GM12874 (cell line): ENCODE data around the gene OASL.

Experiments used
- CTCF ChIP-seq: IDR thresholded peaks from 2 replicates; pipeline ENCODE4 v1.5.1; 2011; ENCODE audit warnings: low read depth, mild to moderate bottlenecking, control low read depth, low read length, moderate library complexity; ENCODE audit not compliant: insufficient read depth

The OASL gene

GRCh38 chr12:121061831-121062230, 22.8 kb upstream of the OASL start:
- no peak for TF ChIP-seq CTCF

- peak; percentile 57 for TF ChIP-seq CTCF
Observed at GRCh38 chr12:121060149-121061001, 21.3 kb upstream of the OASL start.

- no peak for TF ChIP-seq CTCF
Observed at GRCh38 chr12:121059031-121059898, 20.2 kb upstream of the OASL start.

- TF ChIP-seq CTCF = no peak
Observed at GRCh38 chr12:121057794-121058193, 18.7 kb upstream of the OASL start.

- TF ChIP-seq CTCF = no peak
Observed at GRCh38 chr12:121053706-121054105, 14.7 kb upstream of the OASL start.

DNA sequence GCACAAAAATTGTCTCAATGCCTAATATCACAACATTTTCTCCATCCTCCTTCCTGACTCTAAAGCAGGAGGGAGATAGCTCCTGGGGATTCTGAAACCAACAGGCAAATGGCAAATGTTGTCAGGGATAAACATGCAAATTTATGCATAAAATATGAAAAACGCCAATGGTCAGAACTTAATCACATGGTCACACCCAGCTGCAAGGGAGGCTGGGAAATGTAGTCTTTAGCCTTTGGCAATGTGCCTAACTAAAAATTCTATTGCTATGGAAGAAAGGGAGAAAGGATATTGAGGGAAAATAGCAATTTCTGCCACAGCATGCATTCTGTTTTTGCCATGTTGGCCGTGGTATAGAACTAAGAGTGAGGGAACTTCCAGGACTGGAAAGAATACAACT, 11.7 kb upstream of the OASL start:
- TF ChIP-seq CTCF = no peak

DNA sequence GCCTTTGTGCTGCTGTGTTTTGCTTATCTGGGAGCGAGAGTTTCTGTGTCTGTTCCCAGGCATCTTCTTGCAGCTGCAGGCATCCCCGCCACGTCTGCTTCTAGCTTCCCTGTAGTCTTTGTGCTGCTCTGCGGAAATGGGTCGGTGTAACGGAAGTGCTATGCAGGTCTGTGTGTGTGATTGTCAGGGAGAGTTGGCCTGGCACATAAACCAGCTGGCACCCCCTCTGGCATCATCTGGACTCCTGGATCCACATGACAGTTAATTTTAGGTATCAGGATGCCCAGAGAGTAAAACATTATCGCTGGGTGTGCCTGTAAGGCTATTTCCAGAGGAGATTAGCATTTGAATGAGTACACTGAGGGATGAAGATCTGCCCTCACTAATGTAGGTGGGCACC, 9.4 kb upstream of the OASL start:
- no peak for TF ChIP-seq CTCF
